HepG2 (cell line): ENCODE data around the gene HOXB2. TPM values are rescaled to one million over a fixed set of nuclear protein-coding genes. Genes with fewer than 3 reads are reported as not detected.

Experiments used
- ATAC-seq: fragments of 200-7000 bp; cut with Tn5 transposase; 3 replicates; pipeline ENCODE4 v1.9.1; 2020; ENCODE audit warnings: mild to moderate bottlenecking, moderate library complexity
- BruUV-seq: library from RNA; stranded (reverse); fragments of 400-500 nt; replicated peaks from 2 replicates; lab custom pipeline; 2021; lab: Mats Ljungman, UMichigan
- CTCF ChIA-PET: fragments of 300-600 bp; formaldehyde crosslinking; extraction: SDS; loops from one replicate; lab custom pipeline; 2021; ENCODE audit warnings: low total read pairs, inconsistent platforms, low intra/inter-chr PET ratio; lab: Yijun Ruan, JAX
- POLR2A ChIA-PET: fragments of 350-600 bp; sonication (Branson Sonifier 250); formaldehyde crosslinking; loops from one replicate; lab custom pipeline; 2020; ENCODE audit warnings: antibody characterized with exemption, inconsistent platforms; lab: Yijun Ruan, JAX
- DNase-seq: peaks from one replicate; pipeline ENCODE4 v3.0.0-alpha.2; 2015; ENCODE audit warnings: low spot score
- FAIRE-seq: peaks from 3 replicates; lab custom pipeline; 2011; peaks lifted over from hg19 to GRCh38; lab: Jason Lieb, UNC
- H2AFZ ChIP-seq: one replicate; pipeline ENCODE4 v1.6.1; 2011; ENCODE audit warnings: low read length, inconsistent platforms
- H3K27ac ChIP-seq: fragments of 300-600 bp; 3 replicates; pipeline ENCODE4 v1.8.0; 2011; ENCODE audit warnings: mixed run types, mild to moderate bottlenecking, mixed read lengths, low read length, inconsistent platforms; ENCODE audit not compliant: insufficient read depth; ENCODE audit errors: extremely low read length
- H3K27me3 ChIP-seq, 2 experiments: fragments of 200-600 bp in 1 of 2; 2 replicates in 1 of 2; 3 replicates in 1 of 2; pipeline versions ENCODE4 v1.6.0 to v1.8.0; 2011; ENCODE audit warnings: low read length in 2 of 2, mild to moderate bottlenecking in 2 of 2, moderate library complexity in 2 of 2, inconsistent platforms in 1 of 2; ENCODE audit not compliant: insufficient read depth in 2 of 2, control insufficient read depth in 1 of 2
- H3K36me3 ChIP-seq, 2 experiments: fragments of 200-600 bp in 1 of 2; replicated peaks in 1 of 2; 2 replicates in 1 of 2; 3 replicates in 1 of 2; pipeline versions ENCODE4 v1.5.1 to v1.8.0; 2011; ENCODE audit warnings: low read length in 2 of 2, inconsistent platforms in 1 of 2; ENCODE audit not compliant: insufficient read depth in 2 of 2, control insufficient read depth in 1 of 2
- H3K4me1 ChIP-seq: 2 replicates; pipeline ENCODE4 v1.5.1; 2012; ENCODE audit warnings: low read length, inconsistent platforms; ENCODE audit not compliant: insufficient read depth
- H3K4me2 ChIP-seq: 2 replicates; pipeline ENCODE4 v1.6.0; 2011; ENCODE audit warnings: low read depth, low read length, inconsistent platforms
- H3K4me3 ChIP-seq, 3 experiments: fragments of 200-600 bp in 1 of 3; sonication (generic), shearing (Covaris generic) in 1 of 3; replicated peaks in 1 of 3; 2 replicates each; pipeline ENCODE4 v1.5.1; 2011 to 2016; ENCODE audit warnings: low read length in 3 of 3, inconsistent platforms in 2 of 3, low read depth in 2 of 3, mild to moderate bottlenecking in 2 of 3, control low read depth in 1 of 3, mixed read lengths in 1 of 3; ENCODE audit not compliant: insufficient read depth in 1 of 3
- H3K79me2 ChIP-seq: one replicate; pipeline ENCODE4 v1.6.1; 2011; ENCODE audit warnings: low read length, inconsistent platforms; ENCODE audit not compliant: insufficient read depth
- H3K9ac ChIP-seq: 2 replicates; pipeline ENCODE4 v1.6.0; 2011; ENCODE audit warnings: mild to moderate bottlenecking, low read depth, low read length, inconsistent platforms; ENCODE audit not compliant: insufficient read depth
- H3K9me3 ChIP-seq: 2 replicates; pipeline ENCODE4 v1.5.1; 2012; ENCODE audit warnings: mild to moderate bottlenecking, low read length
- H4K20me1 ChIP-seq: 2 replicates; pipeline ENCODE4 v1.6.0; 2011; ENCODE audit warnings: inconsistent platforms, mild to moderate bottlenecking, low read length, moderate library complexity; ENCODE audit not compliant: insufficient read depth
- AKAP8 ChIP-seq: sonication (generic); formaldehyde crosslinking; IDR thresholded peaks from 2 replicates; pipeline ENCODE4 v1.5.1; 2020; ENCODE audit warnings: mild to moderate bottlenecking, missing genetic modification reagents
- ATF7-NPFF ChIP-seq: sonication (generic); formaldehyde crosslinking; IDR thresholded peaks from 2 replicates; pipeline ENCODE4 v1.8.1; 2023; ENCODE audit warnings: mild to moderate bottlenecking, low read depth, missing genetic modification reagents, moderate library complexity
- CAMTA2 ChIP-seq: sonication (generic); formaldehyde crosslinking; IDR thresholded peaks from 2 replicates; pipeline ENCODE4 v1.4.0; 2020; ENCODE audit warnings: mild to moderate bottlenecking, missing genetic modification reagents, borderline replicate concordance
- DZIP1 ChIP-seq: sonication (generic); formaldehyde crosslinking; IDR thresholded peaks from 2 replicates; pipeline ENCODE4 v1.5.0; 2020; ENCODE audit warnings: mild to moderate bottlenecking, missing genetic modification reagents
- ELF3 ChIP-seq: IDR thresholded peaks from 2 replicates; pipeline ENCODE4 v1.6.1; 2016; ENCODE audit warnings: missing genetic modification reagents, missing compliant biosample characterization
- ZBTB2 ChIP-seq: sonication (generic); formaldehyde crosslinking; IDR thresholded peaks from 2 replicates; pipeline ENCODE4 v1.8.0; 2022; ENCODE audit warnings: low read depth, missing genetic modification reagents
- ZBTB34 ChIP-seq: sonication (generic); formaldehyde crosslinking; IDR thresholded peaks from 2 replicates; pipeline ENCODE4 v1.8.0; 2022; ENCODE audit warnings: mild to moderate bottlenecking, missing genetic modification reagents
- ZNF317 ChIP-seq: sonication (generic); formaldehyde crosslinking; IDR thresholded peaks from 2 replicates; pipeline ENCODE4 v1.5.0; 2020; ENCODE audit warnings: mild to moderate bottlenecking, missing genetic modification reagents
- WGBS: methylation state at CpG from one replicate; pipeline ENCODE4 v1.1.6; 2017; ENCODE audit warnings: low lambda C conversion rate; 5-methylcytosine and 5-hydroxymethylcytosine counted together
- in situ Hi-C: cut with HindIII; loops from 2 replicates; pipeline ENCODE4 v1.10.0; 2017; ENCODE audit warnings: low pct_unique_long_range_greater_than_20kb; ENCODE audit not compliant: extremely low pct_ligation_motif_present
- intact Hi-C: fragments of 100-400 bp; cut with micrococcal nuclease; formaldehyde crosslinking; loops from one replicate; pipeline ENCODE4 v1.10.0; 2022; ENCODE audit not compliant: unreplicated experiment
- polyA plus RNA-seq, 8 experiments: library from polyadenylated mRNA; depleted of rRNA in 3 of 8; stranded (reverse) in 7 of 8; unstranded in 1 of 8; fragments of >200 nt; fragmentation: Illumina TruSeq in 4 of 8; extraction: Trizol in 4 of 8; gene quantifications; 2 replicates each; pipeline versions ENCODE4 v1.2.1 to v1.2.3, GENCODE V29; 2011 to 2016; ENCODE audit warnings: low read depth in 4 of 8, missing spikeins in 1 of 8, mixed read lengths in 1 of 8; ENCODE audit not compliant: insufficient read depth in 1 of 8
- total RNA-seq, 5 experiments: library from RNA; depleted of rRNA; stranded (reverse); fragments of >200 nt; fragmentation: Illumina TruSeq; extraction: Trizol; gene quantifications; 2 replicates each; pipeline ENCODE4 v1.2.3, GENCODE V29; 2016; ENCODE audit warnings: low read depth in 1 of 5

The HOXB2 gene
- total and polyA plus RNA-seq, 2 of the 13 experiments (the other 11 are each of a cell fraction or from before 2014, with no cell fraction given), result not detected

GRCh38 chr17:48499735-48500434 is 45.0 kb downstream of the HOXB2 start:
- Histone ChIP-seq H3K9me3 (no peaks in the 10 kb centered on the region), H3K79me2 (no peaks in the 10 kb centered on the region), H3K4me1 (no peaks in the 10 kb centered on the region), H4K20me1 (no peaks in the 10 kb centered on the region), H3K27ac (no peak overlapping the region), H3K9ac (no peak overlapping the region), H3K27me3 (peaks cover 0 to 37% of the 10 kb centered on the region in 2 experiments; a peak in 3 of 5 replicates), H3K4me3 (no peak overlapping the region), H3K36me3 (no peaks in the 10 kb centered on the region), H3K4me2 (no peak overlapping the region), H2AFZ (no peak overlapping the region)
- TF ChIP-seq DZIP1 (no peak), ATF7-NPFF (no peak), ELF3 (CRISPR knock-in tag) (no peak), ZNF317 (CRISPR knock-in tag) (no peak), ZBTB2 (no peak), CAMTA2 (CRISPR knock-in tag) (no peak), ZBTB34 (CRISPR knock-in tag) (no peak), AKAP8 (CRISPR knock-in tag) (no peak)
- ATAC-seq, result no peak
- FAIRE-seq, result no peak
- CTCF ChIA-PET, result no interaction called here
- in situ Hi-C loops (no loop called here), intact Hi-C loops (no loop called here)
- no peak for DNase-seq
- no TSS peak for BruUV-seq
- 15% methylated on average over 5 of the region's 5 CpGs for WGBS
- POLR2A ChIA-PET, result no interaction called here
